Measurements from ENCODE around the gene GRAMD2B.

DNA sequence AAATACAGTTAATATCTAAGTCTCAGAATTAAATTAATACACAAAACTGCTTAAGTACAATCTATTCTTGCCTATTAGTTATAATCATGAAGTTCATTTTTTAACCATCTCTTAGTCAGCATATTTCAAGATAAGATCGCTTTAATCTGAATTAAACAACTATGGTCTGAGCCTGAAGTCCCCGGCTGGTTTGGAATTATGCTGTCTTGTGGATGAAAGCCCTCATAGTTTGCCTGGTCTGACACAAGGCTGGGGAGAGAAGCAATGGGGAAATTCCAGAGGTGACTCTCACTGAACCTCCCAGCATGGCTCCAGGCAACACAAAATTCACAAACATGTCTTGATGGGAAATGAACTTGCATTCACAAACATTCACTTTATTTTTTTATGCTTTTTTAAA, 28.0 kb upstream of the GRAMD2B start:
- no peak for TF ChIP-seq POLR2A (IDR thresholded peaks at IDR 0.05; ENCODE audit: control extremely low read depth in 1 of 2, low read depth in 2 of 2, low read length in 2 of 2)
- TF ChIP-seq, protein P1, sequence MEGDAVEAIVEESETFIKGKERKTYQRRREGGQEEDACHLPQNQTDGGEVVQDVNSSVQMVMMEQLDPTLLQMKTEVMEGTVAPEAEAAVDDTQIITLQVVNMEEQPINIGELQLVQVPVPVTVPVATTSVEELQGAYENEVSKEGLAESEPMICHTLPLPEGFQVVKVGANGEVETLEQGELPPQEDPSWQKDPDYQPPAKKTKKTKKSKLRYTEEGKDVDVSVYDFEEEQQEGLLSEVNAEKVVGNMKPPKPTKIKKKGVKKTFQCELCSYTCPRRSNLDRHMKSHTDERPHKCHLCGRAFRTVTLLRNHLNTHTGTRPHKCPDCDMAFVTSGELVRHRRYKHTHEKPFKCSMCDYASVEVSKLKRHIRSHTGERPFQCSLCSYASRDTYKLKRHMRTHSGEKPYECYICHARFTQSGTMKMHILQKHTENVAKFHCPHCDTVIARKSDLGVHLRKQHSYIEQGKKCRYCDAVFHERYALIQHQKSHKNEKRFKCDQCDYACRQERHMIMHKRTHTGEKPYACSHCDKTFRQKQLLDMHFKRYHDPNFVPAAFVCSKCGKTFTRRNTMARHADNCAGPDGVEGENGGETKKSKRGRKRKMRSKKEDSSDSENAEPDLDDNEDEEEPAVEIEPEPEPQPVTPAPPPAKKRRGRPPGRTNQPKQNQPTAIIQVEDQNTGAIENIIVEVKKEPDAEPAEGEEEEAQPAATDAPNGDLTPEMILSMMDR (IDR thresholded peaks at IDR 0.05; ENCODE audit: control extremely low read depth in 1 of 3, insufficient read depth in 1 of 3, low read depth in 1 of 3, low read length in 3 of 3): no peak
- TF ChIP-seq, protein P2, sequence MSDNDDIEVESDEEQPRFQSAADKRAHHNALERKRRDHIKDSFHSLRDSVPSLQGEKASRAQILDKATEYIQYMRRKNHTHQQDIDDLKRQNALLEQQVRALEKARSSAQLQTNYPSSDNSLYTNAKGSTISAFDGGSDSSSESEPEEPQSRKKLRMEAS (IDR thresholded peaks at IDR 0.05): no peak
- TF ChIP-seq GABPA (IDR thresholded peaks at IDR 0.05; ENCODE audit: borderline replicate concordance, insufficient read depth, low read length): no peak
- TF ChIP-seq EZH2 (IDR thresholded peaks at IDR 0.05; ENCODE audit: low read depth, low read length, severe bottlenecking): no peak

Data from H1 (cell line).